ENCODE data around the gene SYT12.

DNA sequence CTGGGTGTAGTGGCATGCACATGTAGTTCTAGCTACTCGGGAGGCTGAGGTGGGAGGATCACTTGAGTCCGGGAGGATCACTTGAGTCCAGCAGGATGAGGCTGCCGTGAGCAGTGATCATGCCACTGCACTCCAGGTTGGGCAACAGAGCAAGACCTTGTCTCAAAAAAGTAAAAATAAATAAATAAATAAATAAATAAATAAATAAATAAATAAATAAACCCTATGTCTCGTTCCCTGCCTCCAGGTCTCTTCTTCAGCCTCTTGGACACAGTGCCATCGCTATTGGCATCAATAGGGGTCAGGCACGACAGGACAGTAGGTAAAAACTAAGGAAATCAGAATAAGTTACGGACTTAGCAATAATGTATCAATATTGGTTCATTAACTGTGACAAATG lies 23.4 kb upstream of the SYT12 start:
- TF ChIP-seq, protein P1, sequence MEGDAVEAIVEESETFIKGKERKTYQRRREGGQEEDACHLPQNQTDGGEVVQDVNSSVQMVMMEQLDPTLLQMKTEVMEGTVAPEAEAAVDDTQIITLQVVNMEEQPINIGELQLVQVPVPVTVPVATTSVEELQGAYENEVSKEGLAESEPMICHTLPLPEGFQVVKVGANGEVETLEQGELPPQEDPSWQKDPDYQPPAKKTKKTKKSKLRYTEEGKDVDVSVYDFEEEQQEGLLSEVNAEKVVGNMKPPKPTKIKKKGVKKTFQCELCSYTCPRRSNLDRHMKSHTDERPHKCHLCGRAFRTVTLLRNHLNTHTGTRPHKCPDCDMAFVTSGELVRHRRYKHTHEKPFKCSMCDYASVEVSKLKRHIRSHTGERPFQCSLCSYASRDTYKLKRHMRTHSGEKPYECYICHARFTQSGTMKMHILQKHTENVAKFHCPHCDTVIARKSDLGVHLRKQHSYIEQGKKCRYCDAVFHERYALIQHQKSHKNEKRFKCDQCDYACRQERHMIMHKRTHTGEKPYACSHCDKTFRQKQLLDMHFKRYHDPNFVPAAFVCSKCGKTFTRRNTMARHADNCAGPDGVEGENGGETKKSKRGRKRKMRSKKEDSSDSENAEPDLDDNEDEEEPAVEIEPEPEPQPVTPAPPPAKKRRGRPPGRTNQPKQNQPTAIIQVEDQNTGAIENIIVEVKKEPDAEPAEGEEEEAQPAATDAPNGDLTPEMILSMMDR (conservative IDR thresholded peaks at IDR 0.05; ENCODE audit: low read depth, low read length) = no peak
- TF ChIP-seq EZH2phosphoT487 (IDR thresholded peaks at IDR 0.05; ENCODE audit: borderline replicate concordance, low read length) = no peak

Measured in PC-3 (cell line).